ENCODE measurements around the gene EXOSC1.
"Not testable (repeated sequence)": the region's sequence is repeated elsewhere in the genome, so short reads cannot be mapped to it uniquely, and the experiment has no call there.

The EXOSC1 gene

GRCh38 chr10:97425964-97426775 lies 19.6 kb downstream of the EXOSC1 start, which contains the start of gene PGAM1:
TSS of gene PGAM1 (plus strand) at chr10:97426191. CDS start at chr10:97426308, 117 bp downstream.
- Histone ChIP-seq H3K4me3 (peak within 1 kb of the TSS; percentile 48 to 94 (median 73)), H3K27ac (peak within 1 kb of the TSS; percentile 50 to 97 (median 93))

GRCh38 chr10:97423757-97424098 lies 22.1 kb downstream of the EXOSC1 start:
- not testable (repeated sequence) for H3K4me3 ChIP-seq
- H3K27ac ChIP-seq, result peak overlapping the region in 16 of 21 experiments; percentile 17 to 94 (median 74)

DNA sequence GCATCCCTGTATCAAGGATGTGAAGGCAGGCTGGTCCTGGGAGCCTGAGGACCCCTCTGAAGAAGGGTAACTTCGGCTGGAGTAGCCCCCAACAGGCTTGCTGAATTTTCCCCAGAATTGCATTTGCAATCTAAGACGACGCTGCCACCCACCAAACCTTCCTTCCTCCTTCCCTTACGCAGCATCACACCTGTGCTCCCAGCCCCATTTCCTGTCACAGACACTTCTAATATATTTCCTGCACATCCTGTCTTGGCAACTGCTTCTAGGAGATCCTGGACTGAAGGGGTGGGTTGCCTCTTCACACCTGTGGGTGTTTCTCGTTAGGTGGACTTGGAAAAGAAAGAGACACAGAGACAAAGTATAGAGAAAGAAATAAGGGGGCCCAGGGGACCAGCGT lies 29.2 kb downstream of the EXOSC1 start:
- H3K27ac ChIP-seq, result peak overlapping the region in 2 of 21 experiments; percentile 17 to 38
- H3K4me3 ChIP-seq, result no peak overlapping the region

GRCh38 chr10:97412891-97413304 lies 32.9 kb downstream of the EXOSC1 start:
- Histone ChIP-seq H3K4me3 (no peak overlapping the region), H3K27ac (peak overlapping the region in 18 of 21 experiments; percentile 22 to 79 (median 67))

DNA sequence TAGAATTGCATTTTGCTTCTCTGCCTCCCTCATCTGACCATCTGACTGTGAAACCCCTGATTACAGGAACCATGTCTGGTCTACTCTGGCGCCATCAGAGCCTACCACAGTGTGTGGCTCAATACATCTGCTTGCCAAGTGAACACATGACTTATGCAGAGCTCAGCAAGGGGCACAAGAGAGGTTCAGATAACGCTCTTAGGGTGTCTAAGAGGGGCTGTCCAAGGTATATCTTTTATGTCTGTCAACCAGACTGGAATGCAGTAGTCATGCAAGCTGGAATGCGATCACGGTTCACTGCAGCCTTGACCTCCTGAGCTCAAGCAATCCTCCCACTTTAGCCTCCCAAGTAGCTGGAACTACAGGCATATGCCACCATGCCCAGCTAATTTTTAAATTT lies 34.4 kb downstream of the EXOSC1 start:
- Histone ChIP-seq H3K4me3 (no peak overlapping the region), H3K27ac (peak overlapping the region in 1 of 21 experiments; percentile 35)

DNA sequence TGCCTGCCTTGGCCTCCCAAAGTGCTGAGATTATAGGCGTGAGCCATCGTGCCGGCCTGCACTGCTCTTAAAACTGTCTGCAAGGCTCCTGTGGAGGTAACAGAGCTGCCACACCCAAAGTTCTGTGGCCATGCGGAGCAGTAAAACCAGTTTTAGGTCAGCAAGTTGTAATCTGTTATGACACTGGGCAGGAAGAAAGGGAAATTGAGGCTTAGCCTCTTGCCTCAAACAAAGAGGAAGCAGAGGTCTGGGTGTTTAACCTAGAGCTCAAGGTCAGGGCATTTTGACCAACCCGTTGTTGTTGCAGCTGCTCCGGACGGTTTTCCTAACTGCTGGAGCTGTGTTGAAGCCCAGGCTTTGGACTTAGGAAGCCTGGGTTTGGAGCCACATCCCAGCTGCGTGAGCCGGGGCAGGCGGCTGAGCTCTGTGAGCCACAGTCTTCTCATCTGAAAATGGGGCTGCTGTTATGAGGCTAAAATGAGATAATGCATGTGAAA lies 37.3 kb downstream of the EXOSC1 start:
- peak overlapping the region in 17 of 21 experiments; percentile 3 to 75 (median 55) for H3K27ac ChIP-seq
- H3K4me3 ChIP-seq, result no peak overlapping the region

GRCh38 chr10:97407952-97408248 lies 37.9 kb downstream of the EXOSC1 start:
- Histone ChIP-seq H3K27ac (peak overlapping the region in 16 of 21 experiments; percentile 27 to 75 (median 59)), H3K4me3 (no peak overlapping the region)

DNA sequence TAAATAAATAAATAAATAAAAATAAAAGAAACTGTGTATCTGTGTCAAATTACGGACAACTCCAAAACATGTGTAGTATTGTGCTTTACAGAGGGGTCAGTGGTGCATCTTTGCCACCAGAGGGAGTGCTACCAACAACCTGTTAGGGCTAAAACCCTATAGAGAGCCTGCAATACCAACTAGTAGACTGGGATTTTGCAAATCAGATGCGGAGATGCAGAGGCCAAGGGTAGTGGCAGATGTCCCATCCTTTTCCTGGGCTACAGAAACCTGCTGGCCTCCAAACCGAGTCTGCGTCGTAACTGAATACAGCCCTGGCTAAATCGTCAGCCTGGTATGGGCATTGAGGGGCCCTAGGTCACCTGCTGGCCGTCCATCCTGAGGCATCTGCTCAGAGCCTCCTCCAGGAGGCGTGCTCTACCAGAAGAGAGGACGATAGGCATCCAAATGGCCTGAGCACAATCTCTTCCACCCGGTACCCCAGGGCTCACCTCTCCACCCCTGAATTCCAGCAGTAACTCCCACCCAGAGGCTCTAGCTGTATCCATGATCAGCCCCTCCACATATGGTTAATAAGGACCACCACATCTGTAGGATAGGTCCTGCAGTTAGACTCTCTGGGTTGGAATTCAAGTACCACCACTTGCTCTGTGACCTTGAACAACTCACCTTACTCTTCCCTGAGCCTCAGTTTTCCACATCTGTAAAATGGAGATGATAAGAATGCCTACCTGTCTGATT lies 38.4 kb downstream of the EXOSC1 start:
- no peak overlapping the region for H3K4me3 ChIP-seq
- H3K27ac ChIP-seq, result peak overlapping the region in 13 of 21 experiments; percentile 24 to 75 (median 50)

- H3K4me3 ChIP-seq, result not testable (repeated sequence)
- H3K27ac ChIP-seq, result peak overlapping the region in 9 of 21 experiments; percentile 29 to 70 (median 50)
Observed at GRCh38 chr10:97406483-97406882, 39.3 kb downstream of the EXOSC1 start.

- H3K27ac ChIP-seq, result peak overlapping the region in 9 of 21 experiments; percentile 14 to 70 (median 43)
- no peak overlapping the region for H3K4me3 ChIP-seq
Observed at GRCh38 chr10:97406064-97406463, 39.7 kb downstream of the EXOSC1 start.

DNA sequence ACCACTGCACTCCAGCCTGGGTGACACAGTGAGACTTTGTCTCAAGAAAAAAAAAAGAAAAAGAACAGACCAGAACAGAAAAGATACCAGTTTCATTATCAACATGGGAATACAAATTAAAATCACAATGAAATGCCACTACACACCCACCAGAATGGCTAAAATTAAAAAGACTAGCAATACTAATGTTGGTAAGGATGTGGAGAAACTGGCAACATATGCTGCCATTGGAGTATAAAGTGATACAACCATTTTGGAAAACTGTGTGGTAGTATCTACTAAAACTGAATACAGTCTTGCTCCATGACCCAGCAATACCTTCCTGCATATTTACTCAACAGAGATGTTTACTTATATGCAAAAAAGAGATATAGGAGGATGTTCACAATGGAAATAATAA lies 41.8 kb downstream of the EXOSC1 start:
- no peak overlapping the region for H3K4me3 ChIP-seq
- no peak overlapping the region for H3K27ac ChIP-seq

DNA sequence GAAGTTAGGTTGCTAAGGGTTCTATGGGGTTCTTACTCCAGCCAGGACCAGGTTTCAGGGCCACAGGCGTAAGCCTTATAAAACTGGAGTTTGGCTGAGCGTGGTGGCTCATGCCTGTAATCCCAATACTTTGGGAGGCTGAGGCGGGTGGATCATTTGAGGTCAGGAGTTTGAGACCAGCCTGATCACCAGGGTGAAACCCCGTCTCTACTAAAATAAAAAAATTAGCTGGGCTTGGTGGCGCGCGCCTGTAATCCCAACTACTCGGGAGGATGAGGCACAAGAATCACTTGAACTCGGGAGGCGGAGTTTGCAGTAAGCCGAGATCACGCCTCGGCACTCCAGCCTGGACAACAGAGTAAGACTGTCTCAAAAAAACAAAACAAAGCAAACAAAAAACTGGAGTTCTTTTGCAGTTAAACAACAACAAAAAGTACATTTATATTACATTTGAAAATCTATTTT lies 44.3 kb downstream of the EXOSC1 start:
- H3K27ac ChIP-seq, result peak overlapping the region in 14 of 21 experiments; percentile 50 to 89 (median 74)
- H3K4me3 ChIP-seq, result peak overlapping the region; percentile 62 to 97 (median 85)

DNA sequence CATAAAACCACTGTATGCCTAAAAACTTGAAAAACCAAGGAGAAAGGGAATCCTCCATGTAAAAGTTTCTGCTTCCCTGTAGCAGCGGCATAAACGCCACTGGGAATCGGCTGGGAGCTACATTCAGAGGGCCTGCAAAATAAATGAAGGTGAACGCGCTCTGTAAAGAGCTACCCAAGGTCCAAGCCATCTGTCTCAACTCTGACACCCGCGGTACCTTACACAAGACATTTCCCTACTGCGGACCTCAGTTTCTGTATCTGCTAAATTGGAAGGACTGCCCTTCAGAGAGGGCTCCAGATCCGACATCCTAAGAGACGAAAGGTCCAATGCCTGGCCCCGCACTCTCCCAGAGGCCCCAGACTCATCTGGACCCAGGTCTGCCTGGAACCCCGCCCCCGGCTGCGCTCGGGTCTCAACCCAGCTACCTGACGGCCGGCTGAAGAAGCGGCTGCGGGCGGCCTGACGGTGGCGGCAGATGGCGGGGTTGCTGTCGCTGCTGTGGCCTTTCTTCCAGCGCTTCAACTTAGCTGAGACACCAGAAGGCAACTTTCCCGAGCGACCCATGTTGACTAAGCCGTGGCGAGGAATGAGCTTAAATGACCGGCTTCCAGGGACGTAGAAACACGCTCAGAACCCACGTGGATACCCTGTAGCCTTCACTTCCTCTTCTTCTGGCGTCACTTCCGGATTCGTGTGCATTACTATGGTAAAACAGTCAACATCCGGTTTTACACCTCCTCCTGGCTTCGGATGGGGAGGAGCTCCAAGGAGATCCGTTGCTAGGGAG lies 44.9 kb downstream of the EXOSC1 start, which contains the start of gene RRP12:
Gene RRP12 (minus strand): TSS at position 676 of the 790 bp plus-strand sequence. CDS start 109 bp downstream, at position 567.
- H3K4me3 ChIP-seq, result peak within 1 kb of the TSS; percentile 62 to 97 (median 85)

DNA sequence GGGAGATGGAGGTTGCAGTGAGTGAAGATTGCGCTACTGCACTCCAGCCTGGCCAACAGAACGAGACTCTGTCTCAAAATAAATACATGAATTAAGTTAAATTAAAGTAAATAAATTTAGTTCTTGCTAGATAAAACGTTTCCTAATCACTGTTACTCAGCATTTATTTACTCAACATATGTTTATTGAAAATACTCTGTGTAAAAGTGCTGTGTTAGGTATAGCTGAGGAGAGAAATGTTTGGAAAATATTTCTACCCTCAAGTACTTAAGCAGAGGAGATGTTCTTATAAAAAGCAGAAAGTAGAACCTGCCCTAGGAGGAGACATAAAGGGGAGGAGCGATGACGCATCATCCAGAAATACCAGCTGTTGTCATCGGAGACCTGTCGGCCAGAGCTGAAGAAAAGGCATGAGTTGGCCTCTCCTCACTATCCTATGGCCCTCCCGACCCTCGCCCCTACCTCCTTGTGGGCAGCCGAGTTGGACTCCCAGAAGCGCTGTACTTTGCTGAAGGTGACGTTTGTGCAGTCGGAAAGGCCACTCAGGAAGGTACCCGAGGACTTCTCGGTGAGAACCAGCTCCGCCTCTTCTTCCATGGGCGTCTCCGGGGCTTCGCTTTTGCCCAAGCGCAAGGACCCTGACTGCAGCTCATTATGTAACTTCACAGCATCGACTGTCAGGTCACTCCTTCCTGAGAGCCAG lies 45.8 kb downstream of the EXOSC1 start:
- peak overlapping the region; percentile 62 to 97 (median 85) for H3K4me3 ChIP-seq
- peak overlapping the region in 18 of 21 experiments; percentile 50 to 96 (median 78) for H3K27ac ChIP-seq

More for the DNA sequence above, 44.9 kb downstream of the EXOSC1 start, which contains the start of gene RRP12:
- H3K27ac ChIP-seq, result peak within 1 kb of the TSS; percentile 24 to 96 (median 74)

DNA sequence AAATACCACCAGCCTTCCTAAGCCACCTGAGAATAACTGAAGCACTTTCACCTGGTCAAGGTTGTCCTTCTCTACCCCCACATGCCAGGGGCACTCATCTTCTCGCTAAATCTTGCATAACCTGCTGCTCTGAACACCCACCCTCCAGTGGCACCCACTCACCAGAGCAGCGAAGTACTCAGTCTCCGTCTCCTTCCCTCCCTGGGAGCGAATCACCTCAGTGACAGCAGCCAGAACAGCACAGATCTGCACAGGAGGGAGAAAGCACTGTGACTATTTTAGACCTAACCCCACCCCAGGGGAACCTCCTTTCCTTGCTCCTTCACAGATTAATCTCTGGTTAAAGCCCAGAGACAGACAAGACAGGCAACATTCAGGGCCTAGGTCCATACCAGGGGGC lies 49.8 kb downstream of the EXOSC1 start:
- Histone ChIP-seq H3K4me3 (no peak overlapping the region), H3K27ac (no peak overlapping the region)

DNA sequence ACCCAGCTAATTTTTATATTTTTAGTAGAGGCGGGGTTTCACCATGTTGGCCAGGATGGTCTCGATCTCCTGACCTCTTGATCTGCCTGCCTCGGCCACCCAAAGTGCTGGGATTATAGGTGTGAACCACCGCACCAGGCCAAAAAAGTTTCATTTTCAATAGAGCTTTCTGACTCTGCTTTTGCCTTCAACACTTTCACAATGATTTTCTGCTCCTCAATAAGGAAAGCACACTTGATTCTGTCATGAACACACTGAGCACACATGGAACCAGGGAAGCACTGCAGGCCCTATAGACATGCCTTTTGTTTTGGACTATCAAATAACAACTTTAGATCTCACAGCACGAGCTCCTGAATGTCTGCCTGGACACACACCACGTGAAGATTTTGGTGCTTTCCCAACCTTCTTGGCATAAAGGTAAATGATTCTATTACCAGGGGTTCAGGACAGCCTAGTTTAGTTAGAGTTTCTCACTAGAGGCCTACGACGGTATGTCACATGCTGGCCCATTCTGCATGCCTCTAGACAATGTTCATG lies 52.7 kb downstream of the EXOSC1 start:
- Histone ChIP-seq H3K27ac (no peak overlapping the region), H3K4me3 (no peak overlapping the region)

DNA sequence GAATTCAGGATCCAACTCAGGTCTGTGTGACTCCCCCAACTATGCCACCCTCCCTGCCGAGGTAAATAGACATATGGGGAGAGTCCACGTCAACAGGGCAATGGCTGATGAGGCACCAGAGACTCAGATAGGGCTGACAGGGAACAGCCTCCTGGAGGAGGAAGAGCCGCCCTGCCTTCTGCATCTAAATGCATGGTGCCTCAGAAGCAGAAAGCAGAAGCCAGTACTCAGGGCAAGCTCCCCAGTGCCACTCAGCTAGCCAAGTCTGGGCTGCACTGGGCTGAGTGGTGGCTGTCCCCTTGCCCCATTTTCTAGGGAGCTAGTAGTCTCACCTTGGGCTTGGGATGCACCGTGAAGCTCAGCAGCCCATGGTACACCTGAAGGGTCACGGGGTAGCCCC lies 55.7 kb downstream of the EXOSC1 start:
- H3K4me3 ChIP-seq, result no peak overlapping the region
- H3K27ac ChIP-seq, result peak overlapping the region in 1 of 21 experiments; percentile 22

DNA sequence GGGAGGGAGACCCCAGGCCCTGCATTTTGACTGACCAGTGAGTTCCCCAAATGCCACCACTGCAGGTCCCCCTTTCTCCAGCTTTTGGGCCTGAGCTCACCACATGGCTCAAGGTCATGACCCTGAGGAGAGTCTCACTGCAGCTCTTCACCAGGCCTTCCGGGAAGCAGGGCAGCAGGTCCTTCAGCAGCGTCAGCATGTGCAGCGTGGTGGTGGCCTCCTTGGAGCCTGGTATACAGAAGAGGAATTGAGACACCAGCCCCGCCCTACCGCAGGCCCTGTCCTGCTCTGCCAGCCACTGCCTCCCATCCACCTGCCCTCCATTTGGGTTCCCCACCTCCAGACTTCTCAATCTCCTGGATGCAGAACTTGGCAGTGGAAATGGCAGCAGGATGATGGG lies 57.7 kb downstream of the EXOSC1 start:
- Histone ChIP-seq H3K27ac (no peak overlapping the region), H3K4me3 (no peak overlapping the region)

Data from skin epidermis (tissue), 12 donors.